ENCODE results near the gene GALK2.

GALK2 gene

GRCh38 chr15:49297584-49297983 lies 127.5 kb downstream of the GALK2 start:
- no peak overlapping the region for H3K4me3 ChIP-seq (ENCODE audit: insufficient read depth, low read depth, low read length, poor library complexity, severe bottlenecking)
- no peaks in the 10 kb centered on the region for H3K9me3 ChIP-seq (ENCODE audit: control insufficient read depth, low read length)
- peaks cover 9% of the 10 kb centered on the region for H3K36me3 ChIP-seq (ENCODE audit: control insufficient read depth, insufficient read depth, low read length)
- no peaks in the 10 kb centered on the region for H3K4me1 ChIP-seq (ENCODE audit: control insufficient read depth, insufficient read depth, low read length, poor library complexity, severe bottlenecking)
- no peak overlapping the region for H3K27ac ChIP-seq (ENCODE audit: insufficient read depth, low read length, poor library complexity, severe bottlenecking)
- H3K27me3 ChIP-seq (replicated peaks; ENCODE audit: control insufficient read depth, insufficient read depth, low read length, poor library complexity, severe bottlenecking) = no peaks in the 10 kb centered on the region
- DNase-seq = no peak

GRCh38 chr15:49300856-49301255 lies 130.8 kb downstream of the GALK2 start:
- no peak for DNase-seq
- Histone ChIP-seq H3K36me3 (ENCODE audit: control insufficient read depth, insufficient read depth, low read length) (peaks cover 7% of the 10 kb centered on the region), H3K27ac (ENCODE audit: insufficient read depth, low read length, poor library complexity, severe bottlenecking) (no peak overlapping the region), H3K4me1 (ENCODE audit: control insufficient read depth, insufficient read depth, low read length, poor library complexity, severe bottlenecking) (no peaks in the 10 kb centered on the region), H3K4me3 (ENCODE audit: insufficient read depth, low read depth, low read length, poor library complexity, severe bottlenecking) (no peak overlapping the region), H3K27me3 (replicated peaks; ENCODE audit: control insufficient read depth, insufficient read depth, low read length, poor library complexity, severe bottlenecking) (no peaks in the 10 kb centered on the region), H3K9me3 (ENCODE audit: control insufficient read depth, low read length) (no peaks in the 10 kb centered on the region)

GRCh38 chr15:49301562-49301961 lies 131.5 kb downstream of the GALK2 start:
- H3K9me3 ChIP-seq (ENCODE audit: control insufficient read depth, low read length) = no peaks in the 10 kb centered on the region
- DNase-seq = no peak
- peaks cover 2% of the 10 kb centered on the region for H3K36me3 ChIP-seq (ENCODE audit: control insufficient read depth, insufficient read depth, low read length)
- no peaks in the 10 kb centered on the region for H3K4me1 ChIP-seq (ENCODE audit: control insufficient read depth, insufficient read depth, low read length, poor library complexity, severe bottlenecking)
- no peaks in the 10 kb centered on the region for H3K27me3 ChIP-seq (replicated peaks; ENCODE audit: control insufficient read depth, insufficient read depth, low read length, poor library complexity, severe bottlenecking)
- H3K4me3 ChIP-seq (ENCODE audit: insufficient read depth, low read depth, low read length, poor library complexity, severe bottlenecking) = no peak overlapping the region
- H3K27ac ChIP-seq (ENCODE audit: insufficient read depth, low read length, poor library complexity, severe bottlenecking) = no peak overlapping the region

- H3K27ac ChIP-seq (ENCODE audit: insufficient read depth, low read length, poor library complexity, severe bottlenecking) = no peak overlapping the region
- DNase-seq = no peak
- peaks cover 2% of the 10 kb centered on the region for H3K36me3 ChIP-seq (ENCODE audit: control insufficient read depth, insufficient read depth, low read length)
- no peaks in the 10 kb centered on the region for H3K27me3 ChIP-seq (replicated peaks; ENCODE audit: control insufficient read depth, insufficient read depth, low read length, poor library complexity, severe bottlenecking)
- H3K9me3 ChIP-seq (ENCODE audit: control insufficient read depth, low read length) = no peaks in the 10 kb centered on the region
- no peaks in the 10 kb centered on the region for H3K4me1 ChIP-seq (ENCODE audit: control insufficient read depth, insufficient read depth, low read length, poor library complexity, severe bottlenecking)
- H3K4me3 ChIP-seq (ENCODE audit: insufficient read depth, low read depth, low read length, poor library complexity, severe bottlenecking) = no peak overlapping the region
Observed at GRCh38 chr15:49303003-49303402, 133.0 kb downstream of the GALK2 start.

- Histone ChIP-seq H3K4me3 (ENCODE audit: insufficient read depth, low read depth, low read length, poor library complexity, severe bottlenecking) (no peak overlapping the region), H3K27ac (ENCODE audit: insufficient read depth, low read length, poor library complexity, severe bottlenecking) (no peak overlapping the region), H3K4me1 (ENCODE audit: control insufficient read depth, insufficient read depth, low read length, poor library complexity, severe bottlenecking) (no peaks in the 10 kb centered on the region), H3K27me3 (replicated peaks; ENCODE audit: control insufficient read depth, insufficient read depth, low read length, poor library complexity, severe bottlenecking) (no peaks in the 10 kb centered on the region), H3K36me3 (ENCODE audit: control insufficient read depth, insufficient read depth, low read length) (peaks cover under 1% of the 10 kb centered on the region), H3K9me3 (ENCODE audit: control insufficient read depth, low read length) (no peaks in the 10 kb centered on the region)
- no peak for DNase-seq
Observed at GRCh38 chr15:49306551-49306950, 136.5 kb downstream of the GALK2 start.

DNA sequence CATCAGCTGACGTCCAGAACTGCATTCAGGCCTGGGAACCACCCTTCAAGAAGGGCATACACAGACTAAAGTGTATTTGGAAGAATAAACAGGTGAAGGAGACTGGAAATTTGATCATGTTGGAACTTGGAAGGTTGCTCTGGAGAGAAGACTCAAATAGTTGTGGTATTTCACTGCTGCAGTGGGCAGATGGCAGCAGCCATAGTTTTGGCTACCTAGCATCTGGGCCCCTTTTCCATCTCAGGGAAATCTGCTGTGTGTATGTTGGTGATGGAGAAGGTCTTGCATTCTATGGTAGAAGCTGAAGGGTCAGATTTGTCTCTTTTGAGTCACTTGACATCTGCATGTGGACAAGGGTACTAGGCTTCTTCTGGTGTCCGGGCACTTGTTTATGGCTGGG lies 138.6 kb downstream of the GALK2 start:
- Histone ChIP-seq H3K27me3 (replicated peaks; ENCODE audit: control insufficient read depth, insufficient read depth, low read length, poor library complexity, severe bottlenecking) (no peaks in the 10 kb centered on the region), H3K4me3 (ENCODE audit: insufficient read depth, low read depth, low read length, poor library complexity, severe bottlenecking) (no peak overlapping the region), H3K9me3 (ENCODE audit: control insufficient read depth, low read length) (no peaks in the 10 kb centered on the region), H3K27ac (ENCODE audit: insufficient read depth, low read length, poor library complexity, severe bottlenecking) (no peak overlapping the region), H3K36me3 (ENCODE audit: control insufficient read depth, insufficient read depth, low read length) (no peaks in the 10 kb centered on the region), H3K4me1 (ENCODE audit: control insufficient read depth, insufficient read depth, low read length, poor library complexity, severe bottlenecking) (no peaks in the 10 kb centered on the region)
- DNase-seq = no peak

GRCh38 chr15:49309889-49310288 lies 139.8 kb downstream of the GALK2 start:
- DNase-seq = no peak

DNA sequence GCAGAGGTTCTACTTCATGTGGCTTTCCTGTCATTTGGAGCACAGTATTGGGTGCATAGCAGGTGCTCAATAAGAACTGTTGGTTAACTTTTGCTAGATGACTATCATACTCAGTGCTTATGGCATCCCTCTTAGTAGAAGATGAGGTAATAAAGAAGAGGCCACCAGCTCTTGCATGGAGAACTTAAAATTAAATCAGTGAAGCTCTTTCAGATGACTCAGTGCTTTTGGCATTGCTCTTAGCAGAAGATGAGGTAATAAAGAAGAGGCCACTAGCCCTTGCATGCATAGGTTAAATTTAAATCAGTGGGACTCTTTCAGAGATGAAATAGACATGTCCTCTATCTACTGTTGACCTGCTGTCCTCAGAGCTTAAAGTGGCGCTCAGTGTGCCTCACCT lies 143.6 kb downstream of the GALK2 start:
- Histone ChIP-seq H3K9me3 (ENCODE audit: control insufficient read depth, low read length) (no peaks in the 10 kb centered on the region), H3K27ac (ENCODE audit: insufficient read depth, low read length, poor library complexity, severe bottlenecking) (no peak overlapping the region), H3K4me1 (ENCODE audit: control insufficient read depth, insufficient read depth, low read length, poor library complexity, severe bottlenecking) (no peaks in the 10 kb centered on the region), H3K27me3 (replicated peaks; ENCODE audit: control insufficient read depth, insufficient read depth, low read length, poor library complexity, severe bottlenecking) (no peaks in the 10 kb centered on the region), H3K36me3 (ENCODE audit: control insufficient read depth, insufficient read depth, low read length) (no peaks in the 10 kb centered on the region), H3K4me3 (ENCODE audit: insufficient read depth, low read depth, low read length, poor library complexity, severe bottlenecking) (no peak overlapping the region)
- DNase-seq = no peak

More at GRCh38 chr15:49309889-49310288, 139.8 kb downstream of the GALK2 start:
- H3K4me3 ChIP-seq (ENCODE audit: insufficient read depth, low read depth, low read length, poor library complexity, severe bottlenecking) = no peak overlapping the region
- H3K36me3 ChIP-seq (ENCODE audit: control insufficient read depth, insufficient read depth, low read length) = no peaks in the 10 kb centered on the region
- no peak overlapping the region for H3K27ac ChIP-seq (ENCODE audit: insufficient read depth, low read length, poor library complexity, severe bottlenecking)
- no peaks in the 10 kb centered on the region for H3K4me1 ChIP-seq (ENCODE audit: control insufficient read depth, insufficient read depth, low read length, poor library complexity, severe bottlenecking)
- H3K9me3 ChIP-seq (ENCODE audit: control insufficient read depth, low read length) = no peaks in the 10 kb centered on the region
- H3K27me3 ChIP-seq (replicated peaks; ENCODE audit: control insufficient read depth, insufficient read depth, low read length, poor library complexity, severe bottlenecking) = no peaks in the 10 kb centered on the region

- Histone ChIP-seq H3K27ac (ENCODE audit: insufficient read depth, low read length, poor library complexity, severe bottlenecking) (no peak overlapping the region), H3K4me3 (ENCODE audit: insufficient read depth, low read depth, low read length, poor library complexity, severe bottlenecking) (no peak overlapping the region), H3K36me3 (ENCODE audit: control insufficient read depth, insufficient read depth, low read length) (peaks cover 5% of the 10 kb centered on the region), H3K4me1 (ENCODE audit: control insufficient read depth, insufficient read depth, low read length, poor library complexity, severe bottlenecking) (no peaks in the 10 kb centered on the region), H3K9me3 (ENCODE audit: control insufficient read depth, low read length) (no peaks in the 10 kb centered on the region), H3K27me3 (replicated peaks; ENCODE audit: control insufficient read depth, insufficient read depth, low read length, poor library complexity, severe bottlenecking) (no peaks in the 10 kb centered on the region)
- no peak for DNase-seq
Observed at GRCh38 chr15:49314716-49315115, 144.7 kb downstream of the GALK2 start.

DNA sequence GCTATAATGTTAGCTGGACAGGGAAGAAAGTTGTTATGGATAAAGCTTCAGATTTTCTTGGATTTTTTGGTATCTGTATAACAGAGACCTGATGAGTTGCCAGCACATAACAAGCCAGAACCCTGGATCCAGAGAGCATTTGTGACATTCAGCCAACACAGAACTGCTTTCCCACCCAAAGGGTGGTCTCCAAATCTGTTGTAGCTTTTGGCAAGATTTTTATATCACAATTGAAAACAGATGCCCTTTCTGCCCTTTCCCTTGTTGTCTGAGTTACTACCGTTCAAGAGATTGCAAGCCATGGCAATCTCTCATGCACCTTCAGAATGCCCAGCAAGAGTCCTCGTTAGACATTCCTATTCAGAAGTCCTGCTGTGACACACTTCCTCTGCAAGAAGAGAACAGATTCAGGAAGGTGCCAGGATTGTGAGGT lies 145.4 kb downstream of the GALK2 start:
- DNase-seq = no peak
- no peak overlapping the region for H3K27ac ChIP-seq (ENCODE audit: insufficient read depth, low read length, poor library complexity, severe bottlenecking)
- no peak overlapping the region for H3K4me3 ChIP-seq (ENCODE audit: insufficient read depth, low read depth, low read length, poor library complexity, severe bottlenecking)
- H3K4me1 ChIP-seq (ENCODE audit: control insufficient read depth, insufficient read depth, low read length, poor library complexity, severe bottlenecking) = no peaks in the 10 kb centered on the region
- H3K36me3 ChIP-seq (ENCODE audit: control insufficient read depth, insufficient read depth, low read length) = peaks cover 11% of the 10 kb centered on the region
- no peaks in the 10 kb centered on the region for H3K9me3 ChIP-seq (ENCODE audit: control insufficient read depth, low read length)
- H3K27me3 ChIP-seq (replicated peaks; ENCODE audit: control insufficient read depth, insufficient read depth, low read length, poor library complexity, severe bottlenecking) = no peaks in the 10 kb centered on the region

DNA sequence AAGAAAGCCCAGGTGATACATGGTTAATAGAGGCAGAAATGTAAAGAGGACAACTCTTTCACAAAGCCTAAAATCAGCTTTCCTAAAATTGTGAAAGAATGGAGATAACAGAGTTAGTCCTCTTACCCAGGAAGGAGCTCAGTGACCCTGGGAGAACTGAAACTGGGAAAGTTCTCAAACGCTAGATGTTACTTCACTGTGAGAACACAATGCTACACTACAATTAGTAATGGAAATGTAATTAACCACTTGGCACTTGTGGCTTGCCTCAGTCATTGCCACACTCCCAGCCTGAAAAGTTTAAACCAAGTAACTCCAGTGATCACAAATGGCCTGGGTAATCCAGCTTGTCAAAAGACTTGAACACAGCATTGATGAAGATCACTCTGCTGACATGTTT lies 150.3 kb downstream of the GALK2 start:
- Histone ChIP-seq H3K9me3 (ENCODE audit: control insufficient read depth, low read length) (no peaks in the 10 kb centered on the region), H3K27me3 (replicated peaks; ENCODE audit: control insufficient read depth, insufficient read depth, low read length, poor library complexity, severe bottlenecking) (no peaks in the 10 kb centered on the region), H3K4me3 (ENCODE audit: insufficient read depth, low read depth, low read length, poor library complexity, severe bottlenecking) (no peak overlapping the region), H3K4me1 (ENCODE audit: control insufficient read depth, insufficient read depth, low read length, poor library complexity, severe bottlenecking) (no peaks in the 10 kb centered on the region), H3K36me3 (ENCODE audit: control insufficient read depth, insufficient read depth, low read length) (peaks cover 22% of the 10 kb centered on the region), H3K27ac (ENCODE audit: insufficient read depth, low read length, poor library complexity, severe bottlenecking) (no peak overlapping the region)
- DNase-seq = no peak

Measured in effector memory CD4-positive, alpha-beta T cell (primary cell).